GM18508 (cell line): ENCODE results near the gene CDC25C.

Source experiments
- ATAC-seq: cut with Tn5 transposase; IDR thresholded peaks from one replicate; pipeline ENCODE4 v1.9.1; 2021; ENCODE audit warnings: moderate number of reproducible peaks; ENCODE audit not compliant: insufficient read depth, unreplicated experiment

The CDC25C gene

DNA sequence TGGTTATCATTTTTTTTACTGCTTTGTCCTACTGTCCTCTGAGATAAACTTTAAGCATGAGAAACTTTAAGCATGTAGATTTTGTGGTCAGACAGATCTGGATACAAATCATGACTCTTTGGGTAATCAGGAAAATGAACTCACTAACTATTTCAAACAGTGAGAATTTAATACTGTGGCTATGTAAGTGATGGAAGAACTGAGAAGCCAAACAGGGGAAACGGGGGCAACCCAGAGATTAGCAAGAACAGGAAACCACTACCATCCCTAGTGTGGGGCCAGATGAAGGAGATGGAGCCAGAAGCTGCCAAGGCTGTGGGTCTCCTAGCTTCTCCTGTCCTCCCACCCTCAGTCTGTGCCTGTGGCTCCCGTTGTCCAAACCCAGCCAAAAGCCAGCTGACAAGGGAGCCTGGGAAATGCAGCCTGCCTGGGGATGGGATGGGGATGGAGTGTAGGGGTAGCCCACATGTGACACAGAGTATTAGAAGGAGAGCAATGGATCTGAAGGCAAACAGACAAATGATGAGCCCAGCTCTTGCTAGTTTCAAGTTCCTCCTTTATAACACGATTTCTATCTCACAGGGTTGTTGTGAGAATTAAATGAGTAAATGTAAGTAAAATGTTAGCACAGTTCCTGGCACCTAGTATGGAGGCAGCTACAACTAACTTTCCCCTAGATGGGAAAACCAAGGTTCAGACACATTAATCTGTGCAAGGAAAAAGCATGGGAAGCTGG, 90.8 kb downstream of the CDC25C start:
- no peak for ATAC-seq

DNA sequence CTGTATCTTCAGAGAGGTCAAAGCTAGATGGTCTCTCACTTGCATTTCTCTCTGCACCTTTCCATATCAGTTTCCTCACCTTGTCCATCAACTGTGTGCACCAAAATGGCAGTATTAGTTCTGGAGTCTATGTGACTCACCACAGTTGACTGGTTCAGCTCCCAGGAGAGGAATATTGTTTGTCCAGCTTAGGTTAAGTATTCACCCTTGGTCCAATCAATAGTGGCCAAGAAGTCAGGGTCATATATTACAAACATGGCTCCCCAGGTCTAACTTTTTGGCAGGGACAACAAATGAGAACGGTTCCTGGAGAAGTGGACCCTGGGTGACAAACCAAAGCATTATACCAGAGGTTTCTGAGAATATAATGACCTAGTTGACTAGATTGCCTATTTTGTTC, 93.6 kb downstream of the CDC25C start:
- no peak for ATAC-seq
